ENCODE data around the gene VPS50.

- TF ChIP-seq CTCF (IDR thresholded peaks at IDR 0.05) (no peak), POLR2AphosphoS5 (IDR thresholded peaks at IDR 0.05) (no peak)
Observed at GRCh38 chr7:93226310-93226709, 5.9 kb upstream of the VPS50 start, which contains the start of gene HEPACAM2.

All from stomach (tissue), 4 donors.